GM19372 (cell line): Measurements from ENCODE around the gene DDX41.
"Not testable (repeated sequence)": the region's sequence is repeated elsewhere in the genome, so short reads cannot be mapped to it uniquely, and the experiment has no call there.

ENCODE experiments used
- ATAC-seq: cut with Tn5 transposase; IDR thresholded peaks from one replicate; pipeline ENCODE4 v1.9.1; 2021; ENCODE audit warnings: mild to moderate bottlenecking, low read depth, moderate library complexity; ENCODE audit not compliant: unreplicated experiment

Gene DDX41

DNA sequence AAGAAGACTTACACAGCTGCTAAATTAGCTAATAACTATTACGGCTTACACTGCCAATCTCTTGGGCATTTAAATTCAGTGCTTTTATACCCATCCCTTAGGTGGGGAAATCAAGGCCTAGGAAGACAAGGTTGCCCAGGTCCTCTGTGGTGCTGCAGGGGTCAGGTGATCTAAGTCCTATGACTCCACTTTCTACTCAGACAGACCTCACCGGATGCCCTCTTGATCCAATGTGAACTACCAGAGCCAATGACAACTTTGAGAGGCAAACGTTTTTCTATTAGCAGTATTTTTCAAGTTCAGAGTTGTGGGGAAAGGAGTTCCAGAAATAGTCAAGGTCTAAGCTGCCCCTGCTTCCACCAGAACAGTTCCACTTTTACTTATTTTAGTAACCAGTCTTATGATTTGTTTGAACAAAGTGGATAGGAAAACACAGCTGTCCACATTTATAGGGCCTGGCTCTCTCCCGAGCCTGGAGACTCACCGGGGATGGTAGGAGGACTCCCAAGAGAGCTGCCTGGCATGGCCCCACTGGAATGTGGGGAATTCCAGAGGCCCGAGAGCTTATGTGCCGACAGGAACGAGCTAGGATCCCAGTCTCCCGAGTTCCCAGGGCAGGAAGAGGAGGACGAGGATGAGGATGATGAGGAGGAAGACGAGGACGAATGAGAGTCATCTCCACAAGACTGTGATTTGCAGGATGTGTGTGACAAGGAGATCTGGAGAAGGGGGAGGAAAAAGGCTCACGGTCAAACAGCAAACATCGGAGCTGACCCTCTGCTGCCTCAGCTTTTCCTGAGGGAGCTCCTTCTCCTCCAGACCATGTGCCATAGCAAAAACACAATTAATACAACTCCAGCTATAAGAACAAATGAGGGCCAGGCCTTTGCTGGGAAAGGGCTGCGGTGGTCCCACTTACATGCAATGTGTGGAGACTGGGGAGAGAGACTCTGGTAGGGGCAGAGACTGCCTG is 20.9 kb upstream of the DDX41 start:
- ATAC-seq: no peak

DNA sequence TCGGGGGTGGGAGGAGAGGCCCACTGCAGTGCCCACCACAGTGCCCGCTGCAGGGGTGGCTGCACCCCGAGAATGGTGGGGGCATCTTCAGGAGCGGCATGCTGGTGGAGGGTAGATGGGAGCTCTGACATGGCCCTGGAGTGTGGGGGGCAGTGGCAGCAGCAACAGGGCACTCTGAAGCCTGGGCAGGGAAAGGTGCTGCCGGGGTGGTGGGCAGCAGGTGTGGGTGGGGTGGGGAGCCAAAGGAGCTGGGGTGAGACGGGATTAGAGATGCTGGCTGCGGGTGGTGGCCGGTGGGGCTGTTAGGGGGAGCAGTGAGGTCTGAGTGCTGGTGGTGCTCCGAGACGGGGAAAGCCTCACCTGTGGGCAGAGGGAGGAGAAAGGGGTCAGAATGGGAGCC is 19.6 kb upstream of the DDX41 start:
- no peak for ATAC-seq

DNA sequence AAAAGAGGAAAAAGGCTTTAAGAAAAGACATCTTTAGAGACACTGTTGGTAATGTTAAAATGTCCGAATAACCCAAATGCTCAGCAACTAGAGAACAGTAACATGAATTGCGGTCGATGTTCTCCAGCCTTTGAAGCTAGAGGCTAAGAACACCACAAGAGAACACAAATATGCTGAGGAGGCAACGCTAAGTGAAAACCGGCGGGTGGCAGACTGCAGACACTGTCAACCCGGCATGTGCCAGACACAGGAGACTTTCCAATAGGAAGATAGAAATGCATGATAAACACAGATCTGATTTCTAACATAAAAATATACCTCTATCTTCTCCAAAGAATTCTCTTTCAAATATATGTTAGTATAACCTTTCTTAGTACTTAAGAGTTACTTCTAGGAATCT is 18.4 kb upstream of the DDX41 start:
- no peak for ATAC-seq

DNA sequence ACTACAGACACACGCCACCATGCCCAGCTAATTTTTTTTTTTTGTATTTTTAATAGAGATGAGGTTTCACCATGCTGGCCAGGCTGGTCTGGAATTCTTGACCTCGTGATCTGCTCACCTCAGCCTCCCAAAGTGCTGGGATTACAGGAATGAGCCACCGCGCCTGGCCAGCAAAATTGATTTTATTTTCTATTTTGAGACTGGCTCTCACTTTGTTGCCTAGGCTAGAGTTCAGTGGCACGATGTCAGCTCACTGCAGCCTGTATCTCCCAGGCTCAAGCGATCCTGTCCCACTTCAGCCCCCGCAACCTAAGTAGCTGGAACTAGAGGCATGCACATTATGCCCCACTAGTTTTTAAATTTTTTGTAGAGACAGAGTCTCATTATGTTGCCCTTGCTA is 17.7 kb upstream of the DDX41 start:
- not testable (repeated sequence) for ATAC-seq

DNA sequence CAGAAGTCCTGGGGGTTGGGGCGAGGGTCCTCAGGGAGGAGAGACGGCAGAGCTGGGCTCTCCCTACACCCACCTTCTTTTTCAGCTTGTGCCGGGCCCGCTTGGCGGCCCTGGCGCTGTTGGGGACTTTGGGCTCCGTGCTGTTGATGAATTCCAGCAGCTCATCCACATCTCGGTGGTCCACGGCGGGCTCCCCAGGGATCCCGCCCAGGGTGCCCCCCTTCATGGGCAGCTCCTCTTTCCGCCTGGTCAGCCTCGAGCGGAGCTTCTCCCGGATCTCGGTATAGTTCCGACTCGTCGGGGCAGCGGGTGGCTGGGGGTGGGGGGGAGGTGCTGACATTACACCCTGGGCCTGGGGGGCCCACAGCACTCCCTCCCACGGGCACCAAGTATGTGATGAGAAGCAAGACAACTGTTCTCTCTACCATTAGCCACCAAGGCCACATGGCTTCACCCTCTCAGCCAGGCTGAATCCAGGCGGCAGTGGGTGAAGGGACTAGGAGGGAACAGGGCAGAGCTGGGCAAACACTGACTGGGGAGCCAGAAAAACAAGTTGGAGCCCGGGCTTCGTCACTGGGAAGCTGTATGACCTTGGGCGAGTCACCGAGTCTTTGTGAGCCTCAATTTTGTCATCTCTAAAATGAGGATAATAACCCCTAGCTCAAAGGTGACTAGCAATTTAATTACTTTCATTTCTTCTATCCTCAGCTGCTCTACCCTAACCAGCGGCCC is 14.6 kb upstream of the DDX41 start:
- no peak for ATAC-seq

DNA sequence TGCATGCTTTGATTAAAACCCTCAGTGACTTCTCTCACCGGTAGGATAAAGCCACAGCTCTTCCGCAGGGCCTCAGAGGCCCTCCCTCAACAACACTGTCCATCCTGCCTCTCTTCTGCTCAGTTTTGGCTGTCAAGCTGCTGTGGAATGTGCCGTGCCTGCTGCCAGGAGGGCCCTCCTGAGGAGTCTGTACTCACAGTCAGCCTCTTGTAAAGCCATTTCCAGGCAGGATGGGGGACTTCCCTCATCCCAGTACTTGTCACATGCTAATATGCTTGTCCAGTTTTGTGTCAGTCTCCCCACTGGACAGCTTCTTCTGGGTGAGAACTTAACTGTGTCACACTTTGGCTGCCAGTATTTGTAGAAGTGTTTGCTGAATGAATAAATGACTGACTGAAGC is 13.9 kb upstream of the DDX41 start:
- ATAC-seq: no peak

DNA sequence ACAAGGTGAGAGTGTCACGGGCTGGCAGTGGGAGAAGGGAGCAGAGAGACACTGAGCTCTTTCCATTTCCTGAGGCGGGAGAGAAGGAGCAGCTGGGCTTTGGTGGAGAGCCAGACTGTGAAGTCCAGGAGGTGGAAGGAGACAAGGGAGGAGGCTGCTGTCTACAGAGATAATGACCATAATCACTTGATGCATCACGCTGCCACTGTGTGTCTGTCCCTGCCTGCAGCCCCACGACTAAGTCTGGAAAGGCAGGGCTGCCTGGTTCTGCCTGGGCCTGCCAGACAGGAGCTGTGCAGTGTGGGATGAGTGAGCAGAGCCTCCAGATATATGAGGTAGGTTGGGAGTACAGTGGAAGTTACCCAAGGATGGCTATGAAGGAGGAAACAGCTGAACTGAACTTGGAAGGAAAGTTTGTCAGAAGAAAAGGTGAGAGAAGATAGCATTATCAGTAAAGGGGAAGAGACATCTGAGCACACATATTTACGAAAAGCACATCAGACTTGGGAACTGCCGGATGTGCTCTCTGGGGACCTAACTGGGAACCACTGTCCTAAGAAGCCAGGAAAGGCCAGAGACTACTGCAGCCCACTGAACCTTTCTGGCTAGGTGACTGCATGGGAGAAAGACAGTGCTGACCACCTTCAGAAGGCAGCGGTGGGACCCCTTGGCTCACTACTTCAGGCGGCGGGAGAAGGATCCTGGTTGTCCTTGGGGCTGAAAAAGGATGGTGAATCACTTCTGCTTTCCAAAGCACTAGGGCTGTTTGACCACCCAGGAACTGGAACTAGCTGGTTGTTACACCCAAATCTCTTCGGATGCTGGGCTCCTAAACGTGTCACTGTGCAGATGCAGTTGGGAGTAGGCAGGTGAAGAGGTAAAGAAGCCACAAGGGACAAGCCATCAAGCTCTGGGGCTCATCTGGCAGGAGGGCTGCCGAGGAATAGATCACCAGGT is 12.8 kb upstream of the DDX41 start:
- no peak for ATAC-seq

DNA sequence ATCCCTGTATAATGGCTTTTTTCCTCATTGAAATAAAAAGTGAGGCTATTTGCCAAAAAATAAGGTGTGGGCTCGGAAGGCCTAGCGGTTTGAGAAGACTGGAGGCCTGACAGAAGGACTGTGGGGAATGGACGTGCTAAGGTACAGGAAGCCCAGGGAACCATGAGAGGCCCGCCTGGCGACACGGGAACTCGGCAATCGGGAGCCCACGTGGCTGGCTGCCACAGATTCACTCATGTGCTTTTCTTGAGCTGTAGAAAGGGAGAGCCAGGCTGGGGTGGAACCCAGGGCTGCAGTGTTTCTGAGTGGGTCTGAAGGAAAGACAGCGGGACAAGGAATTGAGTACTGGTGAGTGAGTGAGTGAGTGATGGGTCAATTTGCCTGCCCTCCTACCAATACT is 11.9 kb upstream of the DDX41 start:
- no peak for ATAC-seq

DNA sequence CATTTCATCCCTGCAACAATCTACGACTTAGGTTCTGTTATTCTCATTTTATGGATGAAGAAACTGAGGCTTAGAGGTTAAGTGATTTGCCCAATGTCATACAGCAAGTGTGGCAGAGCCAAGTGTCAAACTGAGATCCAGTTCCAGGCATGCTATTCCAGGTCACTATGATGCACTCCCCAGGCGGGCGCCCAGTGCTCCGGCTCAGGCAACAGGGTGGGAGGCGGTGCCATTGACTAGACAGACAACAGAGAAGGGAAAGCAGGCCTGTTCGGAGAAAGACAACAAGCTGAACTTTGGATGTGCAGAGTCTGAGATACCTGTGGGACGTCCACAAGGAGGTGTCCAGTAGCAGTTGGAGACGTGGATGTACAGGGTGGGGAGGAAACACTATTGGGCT is 10.8 kb upstream of the DDX41 start:
- ATAC-seq: no peak

DNA sequence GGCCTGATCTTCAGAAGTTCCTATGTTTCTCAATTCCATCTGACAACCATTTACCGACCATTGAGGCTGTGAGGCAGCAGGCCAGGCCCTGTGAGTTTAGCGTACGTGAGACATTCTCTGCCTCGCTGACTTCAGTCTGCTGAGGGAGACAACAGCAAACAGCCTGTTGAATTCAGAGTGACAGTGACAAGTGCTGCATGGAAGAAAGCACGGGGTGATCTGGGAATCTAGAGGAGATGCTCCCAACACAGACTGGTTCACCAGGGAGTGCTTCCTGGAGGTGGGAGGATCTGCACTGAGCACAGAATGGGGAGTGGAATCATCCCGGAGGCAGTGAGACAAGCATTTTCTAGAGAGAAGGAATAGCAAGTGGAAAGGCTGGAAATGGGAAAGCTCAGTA is 10.0 kb upstream of the DDX41 start:
- no peak for ATAC-seq

DNA sequence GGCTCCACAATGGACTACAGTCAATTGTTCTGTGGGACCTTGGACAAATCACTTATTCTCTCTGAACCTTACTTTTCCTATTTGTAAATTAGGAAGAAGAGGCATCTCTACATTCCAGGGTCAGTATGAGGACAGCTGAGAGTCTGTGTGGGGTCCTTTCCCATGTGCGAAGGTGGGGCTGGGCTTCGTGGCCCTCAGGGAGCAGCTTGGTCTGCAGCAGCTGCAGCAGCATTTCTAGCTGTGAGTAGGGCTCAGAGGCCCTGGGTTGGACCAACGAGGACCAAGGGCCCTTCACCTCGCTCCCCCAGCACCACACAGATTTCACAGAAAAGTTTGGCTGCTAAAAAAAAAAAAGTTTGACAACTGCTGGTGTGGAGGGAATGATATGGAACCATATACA is 9.4 kb upstream of the DDX41 start:
- no peak for ATAC-seq

DNA sequence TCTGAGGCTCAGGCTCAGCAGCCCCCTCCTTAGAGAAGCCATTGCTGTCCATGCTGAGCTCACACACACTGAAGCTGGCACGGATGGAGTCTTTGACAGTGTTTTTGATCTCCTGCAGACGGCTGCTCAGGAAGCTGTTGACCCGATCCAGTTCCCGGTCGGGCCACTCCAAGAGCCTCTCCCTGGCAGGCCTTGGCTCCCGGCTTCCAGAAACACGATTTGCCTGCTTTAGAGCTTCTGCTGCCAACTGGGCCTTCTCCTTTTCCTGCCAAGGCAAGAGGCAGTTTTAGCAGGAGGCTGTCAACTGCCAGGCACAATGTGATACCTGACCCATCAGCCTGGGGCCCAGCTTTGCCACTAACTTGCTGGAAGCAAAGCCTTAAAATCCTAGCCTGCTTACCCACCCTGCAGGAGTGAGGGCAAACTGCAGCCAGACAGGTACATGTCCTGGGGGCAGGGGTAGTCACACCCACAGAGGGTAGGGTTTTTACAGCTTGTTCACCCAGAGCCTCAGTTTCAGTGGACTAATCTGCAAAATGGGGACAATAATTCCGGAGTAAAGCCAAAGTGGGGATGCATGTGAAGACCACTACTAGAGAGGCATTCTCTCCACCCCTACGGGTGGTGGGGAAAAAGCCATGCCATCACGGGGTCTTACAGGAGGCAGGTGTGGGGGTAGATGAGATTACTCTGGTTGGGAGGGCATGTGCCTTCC is 8.3 kb upstream of the DDX41 start:
- ATAC-seq: no peak

DNA sequence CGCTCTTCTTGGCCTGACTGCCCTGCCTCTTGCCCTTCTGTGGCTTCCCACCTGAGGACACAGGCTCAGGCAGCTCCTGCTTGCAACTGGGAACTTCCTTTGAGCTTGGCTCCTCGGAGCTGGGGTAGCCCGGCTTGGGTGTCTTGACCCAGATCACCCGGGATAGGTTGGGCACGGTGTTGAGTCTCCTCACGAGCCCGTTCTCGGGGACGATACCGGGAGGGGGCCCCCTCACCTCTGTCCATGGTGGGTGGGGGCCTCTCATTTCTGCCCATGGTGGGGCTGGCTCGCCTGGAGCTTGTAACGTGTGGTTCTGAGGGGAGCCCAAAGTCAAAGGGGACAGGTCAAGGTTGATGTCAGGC is 7.8 kb upstream of the DDX41 start:
- no peak for ATAC-seq

DNA sequence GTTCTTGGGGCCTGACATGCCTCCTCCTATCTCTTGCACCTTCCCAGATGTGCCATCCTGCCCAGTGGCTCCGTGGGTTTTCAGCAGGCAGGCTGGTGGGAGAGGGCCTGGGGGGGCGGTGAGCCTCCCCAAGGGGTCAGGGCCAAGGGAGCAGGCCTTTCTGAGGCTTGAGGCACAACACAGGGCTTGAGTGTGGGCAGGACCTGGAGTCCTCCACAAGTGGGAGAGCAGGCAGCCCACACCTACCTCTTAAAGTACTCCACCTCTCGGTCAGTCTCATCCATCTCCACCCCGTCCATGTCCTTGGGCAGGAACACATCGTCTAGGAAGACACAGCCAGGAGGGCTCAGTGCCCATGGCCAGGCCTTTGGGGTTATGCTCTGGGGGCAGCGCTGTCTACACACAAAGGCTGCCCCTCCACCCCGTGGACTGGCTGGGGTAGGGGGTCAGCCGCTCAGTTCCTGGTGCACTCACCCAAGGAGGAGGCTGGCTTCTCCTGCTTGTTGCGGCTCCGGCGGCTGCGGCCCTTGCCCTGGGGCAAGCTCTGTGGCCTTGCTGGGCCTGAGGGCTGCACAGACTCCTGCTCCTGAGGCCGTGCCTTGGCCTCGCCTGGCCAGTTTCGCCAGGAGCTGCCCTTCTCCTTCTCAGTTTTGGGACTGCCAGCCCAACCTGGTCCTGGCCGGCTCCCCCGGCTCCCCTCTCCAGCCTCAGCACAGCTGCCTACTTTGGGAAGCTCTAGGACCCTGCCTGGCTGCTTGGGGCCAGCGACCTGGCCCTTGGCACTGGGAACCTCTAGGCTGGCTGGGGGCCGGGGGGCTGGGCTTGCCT is 7.2 kb upstream of the DDX41 start:
- no peak for ATAC-seq

DNA sequence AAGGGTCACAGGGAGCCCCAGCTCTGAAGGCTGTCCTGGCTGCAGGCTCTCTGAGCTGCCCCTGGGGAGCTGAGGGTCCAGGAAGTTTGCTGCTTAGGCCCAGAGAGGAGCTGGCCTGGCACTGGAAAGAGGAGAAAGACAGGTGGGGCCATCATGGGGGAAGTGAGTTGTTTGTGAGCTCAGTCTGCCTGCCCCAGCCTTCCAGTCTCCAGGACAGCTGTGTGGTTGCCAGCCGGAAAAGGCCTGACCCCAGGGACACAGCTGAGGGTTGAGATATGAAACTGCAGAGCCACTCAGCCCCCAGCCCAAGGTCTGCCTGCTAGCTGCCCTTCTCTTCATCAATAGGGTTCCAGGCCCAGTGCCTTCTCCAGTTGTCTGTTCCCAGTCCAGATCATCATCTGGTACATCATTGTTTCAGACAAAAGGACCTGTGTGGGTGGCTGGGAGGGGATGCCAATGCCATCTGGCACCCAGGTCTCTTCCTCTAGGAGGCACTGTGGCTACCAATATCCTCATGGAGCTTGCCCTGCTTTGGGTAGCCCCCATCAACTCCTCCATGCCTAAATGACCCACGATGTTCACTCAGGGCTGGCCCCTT is 4.3 kb upstream of the DDX41 start:
- ATAC-seq: no peak

DNA sequence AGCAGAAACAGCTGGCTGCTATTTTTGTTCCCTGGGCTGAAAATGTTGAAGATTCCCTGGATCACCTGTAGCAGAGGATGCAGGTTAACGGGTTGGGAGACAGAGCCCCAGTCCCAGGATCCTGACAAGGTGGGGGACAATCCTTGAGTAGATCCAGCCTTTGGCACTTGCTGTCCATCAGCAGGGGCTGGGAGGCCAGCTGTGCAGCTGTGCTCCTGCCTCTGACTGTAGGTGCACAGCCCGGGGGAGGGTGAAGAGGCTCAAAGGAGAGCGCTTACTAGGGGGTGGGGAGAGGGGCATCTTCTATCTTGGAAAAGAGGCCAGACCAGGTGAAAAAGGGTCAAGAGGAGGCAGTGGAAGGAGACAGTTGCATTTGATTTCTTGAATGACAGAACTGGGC is 3.5 kb upstream of the DDX41 start:
- no peak for ATAC-seq

DNA sequence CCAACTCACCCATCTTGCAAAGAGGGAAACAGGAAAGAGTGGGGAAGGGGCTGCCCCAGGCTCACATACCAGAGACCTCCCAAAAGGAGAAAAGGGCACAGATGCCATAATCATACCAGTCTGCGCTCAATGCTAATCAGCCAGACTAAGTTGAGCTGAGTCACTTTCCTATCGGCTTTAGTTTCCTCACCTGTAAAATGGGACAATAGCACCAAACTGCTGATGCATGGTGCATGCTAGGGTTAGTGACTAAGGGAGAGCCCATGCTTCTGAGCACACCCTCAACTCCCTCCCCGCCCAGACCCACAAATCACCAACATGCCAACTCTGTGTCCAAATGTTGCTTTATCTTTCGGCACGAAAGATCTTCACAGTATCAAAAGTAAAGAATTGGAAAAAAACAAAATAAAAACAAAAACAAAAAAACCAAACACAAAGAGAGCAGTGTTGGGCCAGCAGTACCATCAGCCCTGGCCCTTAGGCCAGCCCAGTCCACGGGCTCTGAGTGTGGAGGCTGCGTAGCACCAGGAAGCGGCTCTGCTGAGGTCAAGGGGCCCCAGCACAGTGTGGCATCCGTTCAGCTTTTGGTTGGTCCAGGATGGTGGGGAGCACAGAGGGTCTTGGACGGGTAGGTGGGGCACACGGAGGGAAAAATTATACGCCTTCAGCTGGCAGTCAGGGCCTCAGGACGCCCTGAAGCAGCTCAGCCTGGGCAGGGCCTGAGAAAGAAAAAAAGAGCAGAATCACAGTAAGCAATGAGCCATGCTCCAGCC is 2.9 kb upstream of the DDX41 start:
- no peak for ATAC-seq

DNA sequence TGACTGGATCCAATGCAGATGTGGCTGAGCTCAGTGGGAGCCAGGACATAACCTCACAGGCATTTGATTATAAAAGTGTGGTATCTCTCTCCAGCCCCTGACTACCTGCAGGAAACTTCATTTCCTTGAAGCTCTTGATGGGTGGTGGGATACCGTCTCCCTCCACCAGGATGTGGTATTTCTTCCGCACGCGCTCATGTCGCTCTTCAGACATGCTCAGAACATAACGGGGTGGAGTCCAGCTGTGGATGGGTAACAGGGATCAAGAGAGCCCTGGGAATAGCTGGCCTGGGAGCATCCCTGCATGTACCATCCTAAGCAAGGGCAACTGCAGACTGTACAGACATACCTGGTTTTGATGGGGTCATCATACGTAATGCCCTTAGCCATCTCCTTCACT is 1.2 kb downstream of the DDX41 start:
- ATAC-seq: no peak
